ENCODE measurements around the gene FMNL2. TPM values are rescaled to one million over a fixed set of nuclear protein-coding genes. Genes with fewer than 3 reads are reported as not detected.

The FMNL2 gene
- total and polyA plus RNA-seq, 2 experiments from 2014 or later, result 4.4 to 18.6 TPM

GRCh38 chr2:152622219-152622618, 287.2 kb downstream of the FMNL2 start:
- H3K9ac ChIP-seq, result no peak overlapping the region
- in situ Hi-C loops (cut with MboI), result loop anchor here (5.0 kb wide), 1 partner anchor 430 kb away; no protein-coding TSS in a partner anchor
- DNase-seq, result no peak
- H2AFZ ChIP-seq, result no peak overlapping the region
- H3K4me1 ChIP-seq (ENCODE audit: insufficient read depth), result peaks cover 5% of the 10 kb centered on the region
- H4K20me1 ChIP-seq (ENCODE audit: insufficient read depth), result no peaks in the 10 kb centered on the region
- H3K27ac ChIP-seq, result no peak overlapping the region
- peaks cover 12% of the 10 kb centered on the region; the same call in 1 of the 2 replicates for H3K36me3 ChIP-seq (ENCODE audit: low read depth)
- TF ChIP-seq EZH2 (IDR thresholded peaks at IDR 0.05; ENCODE audit: insufficient read depth, poor library complexity, severe bottlenecking) (no peak), EZH2phosphoT487 (IDR thresholded peaks at IDR 0.05; ENCODE audit: insufficient read depth, low read depth) (no peak)
- no peak overlapping the region for H3K4me3 ChIP-seq
- no peaks in the 10 kb centered on the region for H3K27me3 ChIP-seq (replicated peaks; ENCODE audit: insufficient read depth)
- H3K79me2 ChIP-seq (ENCODE audit: insufficient read depth), result no peaks in the 10 kb centered on the region
- H3K4me2 ChIP-seq (ENCODE audit: unreplicated experiment), result no peak overlapping the region
- H3K9me2 ChIP-seq (ENCODE audit: insufficient read depth), result no peaks in the 10 kb centered on the region
- WGBS, 2 experiments (ENCODE audit: low coverage in 1 of 2, low lambda C conversion rate in 2 of 2, missing lambda C conversion rate in 2 of 2), result 90 to 96% methylated on average over 3 of the region's 3 CpGs
- peaks cover 10% of the 10 kb centered on the region; the same call in 1 of the 2 replicates for H3F3A ChIP-seq (ENCODE audit: insufficient read depth)
- no peaks in the 10 kb centered on the region for H3K9me3 ChIP-seq (ENCODE audit: low read depth)

- Histone ChIP-seq H3K79me2 (ENCODE audit: insufficient read depth) (no peaks in the 10 kb centered on the region), H3K4me1 (ENCODE audit: insufficient read depth) (peaks cover 6% of the 10 kb centered on the region), H3K4me3 (no peak overlapping the region), H4K20me1 (ENCODE audit: insufficient read depth) (no peaks in the 10 kb centered on the region), H3K27ac (no peak overlapping the region), H3K9ac (no peak overlapping the region), H3K27me3 (replicated peaks; ENCODE audit: insufficient read depth) (no peaks in the 10 kb centered on the region), H3K4me2 (ENCODE audit: unreplicated experiment) (no peak overlapping the region), H3F3A (ENCODE audit: insufficient read depth) (peaks cover 10% of the 10 kb centered on the region; the same call in 1 of the 2 replicates), H3K9me2 (ENCODE audit: insufficient read depth) (no peaks in the 10 kb centered on the region), H2AFZ (no peak overlapping the region), H3K9me3 (ENCODE audit: low read depth) (no peaks in the 10 kb centered on the region), H3K36me3 (ENCODE audit: low read depth) (peaks cover 9% of the 10 kb centered on the region; the same call in 1 of the 2 replicates)
- WGBS, 2 experiments (ENCODE audit: low coverage in 1 of 2, low lambda C conversion rate in 2 of 2, missing lambda C conversion rate in 2 of 2), result 76% methylated on average over 13 of the region's 13 CpGs
- no peak for TF ChIP-seq EZH2phosphoT487 (IDR thresholded peaks at IDR 0.05; ENCODE audit: insufficient read depth, low read depth)
- no peak for TF ChIP-seq EZH2 (IDR thresholded peaks at IDR 0.05; ENCODE audit: insufficient read depth, poor library complexity, severe bottlenecking)
- no peak for DNase-seq
- in situ Hi-C loops (cut with MboI), result loop anchor here (5.0 kb wide), 1 partner anchor 431 kb away; no protein-coding TSS in a partner anchor
Observed at GRCh38 chr2:152623076-152623740, 288.2 kb downstream of the FMNL2 start.

- Histone ChIP-seq H3K27me3 (replicated peaks; ENCODE audit: insufficient read depth) (no peaks in the 10 kb centered on the region), H3K9me3 (ENCODE audit: low read depth) (no peaks in the 10 kb centered on the region), H3K4me3 (no peak overlapping the region), H3K4me2 (ENCODE audit: unreplicated experiment) (no peak overlapping the region), H2AFZ (no peak overlapping the region), H3K9ac (no peak overlapping the region), H3F3A (ENCODE audit: insufficient read depth) (peaks cover 10% of the 10 kb centered on the region; the same call in 1 of the 2 replicates), H4K20me1 (ENCODE audit: insufficient read depth) (no peaks in the 10 kb centered on the region), H3K9me2 (ENCODE audit: insufficient read depth) (no peaks in the 10 kb centered on the region), H3K4me1 (ENCODE audit: insufficient read depth) (peaks cover 6% of the 10 kb centered on the region), H3K79me2 (ENCODE audit: insufficient read depth) (no peaks in the 10 kb centered on the region), H3K36me3 (ENCODE audit: low read depth) (peaks cover 8% of the 10 kb centered on the region; the same call in 1 of the 2 replicates), H3K27ac (no peak overlapping the region)
- WGBS, 2 experiments (ENCODE audit: low coverage in 1 of 2, low lambda C conversion rate in 2 of 2, missing lambda C conversion rate in 2 of 2), result 87 to 90% methylated on average over 1 of the region's 2 CpGs
- in situ Hi-C loops (cut with MboI), result loop anchor here (5.0 kb wide), 1 partner anchor 431 kb away; no protein-coding TSS in a partner anchor
- TF ChIP-seq EZH2 (IDR thresholded peaks at IDR 0.05; ENCODE audit: insufficient read depth, poor library complexity, severe bottlenecking) (no peak), EZH2phosphoT487 (IDR thresholded peaks at IDR 0.05; ENCODE audit: insufficient read depth, low read depth) (no peak)
- no peak for DNase-seq
Observed at GRCh38 chr2:152623775-152624174, 288.8 kb downstream of the FMNL2 start.

GRCh38 chr2:152624805-152625204, 289.8 kb downstream of the FMNL2 start:
- no peak for DNase-seq
- H3K27me3 ChIP-seq (replicated peaks; ENCODE audit: insufficient read depth), result no peaks in the 10 kb centered on the region
- H3K9ac ChIP-seq, result no peak overlapping the region
- no peak overlapping the region for H2AFZ ChIP-seq
- H3K79me2 ChIP-seq (ENCODE audit: insufficient read depth), result no peaks in the 10 kb centered on the region
- H4K20me1 ChIP-seq (ENCODE audit: insufficient read depth), result no peaks in the 10 kb centered on the region
- no peak overlapping the region for H3K4me3 ChIP-seq
- peaks cover 10% of the 10 kb centered on the region; the same call in 1 of the 2 replicates for H3F3A ChIP-seq (ENCODE audit: insufficient read depth)
- H3K4me2 ChIP-seq (ENCODE audit: unreplicated experiment), result no peak overlapping the region
- in situ Hi-C loops (cut with MboI), result loop anchor here (5.0 to 25.0 kb wide), 2 partner anchors 433 to 588 kb away; no protein-coding TSS in a partner anchor
- no peaks in the 10 kb centered on the region for H3K9me2 ChIP-seq (ENCODE audit: insufficient read depth)
- WGBS, 2 experiments (ENCODE audit: low coverage in 1 of 2, low lambda C conversion rate in 2 of 2, missing lambda C conversion rate in 2 of 2), result 90 to 92% methylated on average over 3 of the region's 3 CpGs
- H3K4me1 ChIP-seq (ENCODE audit: insufficient read depth), result peaks cover 6% of the 10 kb centered on the region
- H3K36me3 ChIP-seq (ENCODE audit: low read depth), result peaks cover 3% of the 10 kb centered on the region; the same call in 1 of the 2 replicates
- TF ChIP-seq EZH2 (IDR thresholded peaks at IDR 0.05; ENCODE audit: insufficient read depth, poor library complexity, severe bottlenecking), result no peak
- no peak for TF ChIP-seq EZH2phosphoT487 (IDR thresholded peaks at IDR 0.05; ENCODE audit: insufficient read depth, low read depth)
- no peak overlapping the region for H3K27ac ChIP-seq
- no peaks in the 10 kb centered on the region for H3K9me3 ChIP-seq (ENCODE audit: low read depth)
